ENCODE measurements around the gene REC8. TPM values are rescaled to one million over a fixed set of nuclear protein-coding genes. Genes with fewer than 3 reads are reported as not detected.

REC8 gene
- total and polyA plus RNA-seq, 11 donors = 0.32 to 25.3 (median 4.4) TPM

DNA sequence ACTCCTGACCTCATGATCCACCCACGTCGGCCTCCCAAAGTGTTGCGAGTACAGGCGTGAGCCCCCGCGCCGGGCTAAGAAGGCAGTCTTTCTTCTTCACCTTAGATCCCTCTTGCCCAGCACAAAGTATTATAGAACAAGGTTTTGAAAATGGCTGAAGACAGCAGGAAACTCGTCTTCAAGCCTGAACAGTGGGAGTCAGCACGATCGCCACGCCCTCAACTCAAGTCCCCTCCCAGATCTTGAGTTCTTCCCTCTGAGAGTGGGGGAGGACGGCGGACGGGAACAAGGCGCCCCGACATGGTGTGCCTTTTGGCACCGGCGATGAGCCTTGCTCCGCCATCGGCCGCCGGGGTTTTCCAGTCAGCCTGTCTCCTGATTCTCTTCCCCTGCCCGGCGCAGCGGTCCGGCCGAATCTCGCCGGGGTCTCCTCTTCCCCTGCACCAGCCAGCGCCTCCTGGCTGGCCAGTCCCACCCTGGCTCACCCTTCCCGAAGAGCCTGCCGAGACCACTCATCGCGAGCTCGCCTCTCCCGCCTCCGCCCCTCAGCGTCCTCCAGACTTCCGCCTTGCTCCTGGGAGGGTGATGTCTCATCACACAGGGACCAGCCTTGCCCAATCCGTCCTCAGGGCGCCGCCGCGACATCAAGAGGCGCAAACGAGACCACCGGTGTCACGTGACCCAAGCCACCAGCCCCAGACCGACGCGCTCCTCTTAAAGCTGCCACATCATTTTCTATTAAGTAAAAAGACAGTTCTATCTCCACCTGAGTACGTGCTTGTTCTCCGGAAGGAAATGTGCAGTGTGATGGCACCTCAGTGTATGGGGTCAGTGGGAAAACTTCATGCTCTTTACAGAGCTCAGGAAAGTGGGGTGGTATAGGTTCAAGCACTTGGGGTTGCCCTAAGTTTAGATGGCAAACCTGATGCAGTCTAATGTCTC is 41.3 kb downstream of the REC8 start, which contains the start of gene CHMP4A:
Gene CHMP4A (minus strand): TSS at position 565 of the 942 bp plus-strand sequence. CDS start 49 bp downstream, at position 516.
- Histone ChIP-seq H3K27me3 (no peaks in the 10 kb centered on the region), H3K4me3 (peak within 1 kb of the TSS; percentile 67 to 98 (median 85)), H3K27ac (peak within 1 kb of the TSS; percentile 92 to 100 (median 96)), H3K9me3 (no peaks in the 10 kb centered on the region), H3K36me3 (peaks cover 0 to 53% (median 42%) of the 10 kb centered on the region in 9 donors), H3K4me1 (peaks cover 3 to 39% (median 21%) of the 10 kb centered on the region in 12 donors)
- intact Hi-C loops (cut with DNase I) = loop anchor here in 1 of 10 donors (1.0 kb wide), 1 partner anchor 29 kb away; the partner anchor contains the start of gene TINF2
- WGBS, 4 donors = 0 to 1% (median 0%) methylated on average over 43 to 53 of the region's 53 CpGs
- peak; percentile 91 to 95 (median 93) for ATAC-seq
- TF ChIP-seq POLR2A (IDR thresholded peaks at IDR 0.05) = peak in 1 of 2 donors; percentile 90
- TF ChIP-seq CTCF (IDR thresholded peaks at IDR 0.05) = peak in 6 of 12 donors; percentile 9 to 48 (median 28)
- peak; percentile 97 to 99 (median 97) for DNase-seq

DNA sequence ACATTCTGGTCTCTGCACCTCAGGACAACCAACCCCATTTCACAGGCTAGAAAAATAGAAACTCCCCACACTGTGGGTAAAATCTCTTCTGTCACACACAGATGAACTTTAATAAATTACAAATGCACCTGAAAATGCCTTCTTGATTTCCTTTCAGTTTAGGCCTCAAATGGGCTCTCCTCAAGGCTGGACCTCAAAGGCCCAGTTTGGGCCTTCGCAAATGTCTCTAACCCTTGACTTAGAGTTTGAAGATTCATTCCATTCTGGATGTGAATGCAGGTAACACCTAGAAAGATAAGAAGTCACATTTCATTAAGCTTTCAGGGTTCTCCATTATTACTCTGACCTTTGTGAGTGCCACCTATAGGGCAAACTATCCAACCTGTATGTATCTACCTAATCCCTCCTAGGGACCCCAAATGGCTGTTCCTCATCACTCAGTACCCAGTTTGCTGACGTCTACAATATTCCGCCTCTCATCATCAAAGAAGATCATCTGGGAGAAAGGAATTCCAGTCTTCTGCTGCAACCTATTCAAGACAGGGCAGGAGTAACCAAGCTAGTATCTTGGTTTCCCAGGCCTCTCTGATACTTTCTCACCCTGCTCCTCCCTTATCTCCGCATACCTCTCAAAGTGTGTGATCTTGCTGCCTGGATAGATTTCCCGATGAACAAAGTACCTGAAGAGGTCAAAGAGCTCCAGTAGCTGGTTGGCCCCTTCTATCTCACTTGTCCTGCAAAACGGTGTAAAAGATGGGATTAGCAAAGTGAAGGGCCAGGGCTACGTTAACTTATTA is 42.2 kb downstream of the REC8 start:
- Histone ChIP-seq H3K4me3 (peak overlapping the region in 11 of 12 donors; percentile 67 to 98 (median 83)), H3K27ac (peak overlapping the region; percentile 92 to 100 (median 96)), H3K27me3 (no peaks in the 10 kb centered on the region), H3K36me3 (peaks cover 0 to 45% (median 34%) of the 10 kb centered on the region in 9 donors), H3K4me1 (peaks cover 3 to 39% (median 21%) of the 10 kb centered on the region in 12 donors), H3K9me3 (no peaks in the 10 kb centered on the region)
- intact Hi-C loops (cut with DNase I) = loop anchor here in 1 of 10 donors (1.0 kb wide), 1 partner anchor 28 kb away; the partner anchor contains the start of gene TINF2
- DNase-seq (no peak), ATAC-seq (no peak)
- WGBS, 4 donors = 81 to 85% (median 84%) methylated on average over 7 of the region's 7 CpGs
- TF ChIP-seq POLR2A (IDR thresholded peaks at IDR 0.05) = no peak
- TF ChIP-seq CTCF (IDR thresholded peaks at IDR 0.05) = no peak

DNA sequence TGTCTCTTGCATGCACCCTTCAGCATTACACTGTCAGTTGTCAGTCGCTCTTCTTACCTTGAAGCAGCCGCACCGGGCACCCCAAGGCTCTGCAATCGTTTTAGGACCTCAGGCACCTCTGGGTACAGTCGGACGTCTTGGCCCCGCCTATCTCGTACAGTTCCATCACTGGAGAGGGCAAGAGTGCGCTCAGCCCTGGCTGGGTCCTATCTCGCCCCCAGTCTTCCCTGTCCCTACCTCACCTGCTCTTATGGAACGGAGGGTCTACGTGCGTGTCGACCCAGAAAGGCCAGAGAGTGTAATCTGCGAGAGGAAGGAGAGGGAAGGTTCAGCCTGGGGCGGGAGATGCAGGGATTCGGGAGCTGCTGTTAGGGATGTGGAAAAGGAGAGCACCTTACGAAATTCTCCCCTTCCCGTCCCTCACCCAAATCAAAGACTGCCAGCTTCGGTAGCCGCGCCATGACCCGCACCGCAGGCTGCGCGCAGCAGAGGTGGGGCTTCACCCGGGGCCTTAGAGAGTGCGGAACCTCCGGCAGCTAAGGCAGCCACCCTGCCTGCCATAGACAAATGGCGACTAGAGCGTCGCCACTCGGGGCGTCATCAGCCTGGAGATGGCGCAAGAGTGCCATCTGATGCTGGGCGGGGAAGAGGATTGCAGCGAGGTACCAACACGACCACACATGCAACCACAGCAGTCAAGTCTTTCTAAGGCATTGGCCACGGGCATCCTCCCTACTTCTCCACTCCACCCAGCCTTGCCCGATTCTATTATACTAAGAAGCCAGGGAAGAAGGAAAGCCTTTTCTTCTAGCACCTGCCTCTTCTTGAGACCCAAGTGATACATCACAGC is 43.8 kb downstream of the REC8 start, which contains the start of gene MDP1:
Gene MDP1 (minus strand): TSS at position 572 of the 850 bp plus-strand sequence. CDS start 111 bp downstream, at position 461.
- no peaks in the 10 kb centered on the region for H3K9me3 ChIP-seq
- ATAC-seq (peak; percentile 74 to 85 (median 81)), DNase-seq (peak; percentile 83 to 93 (median 87))
- TF ChIP-seq CTCF (IDR thresholded peaks at IDR 0.05) (peak; percentile 9 to 78 (median 64)), POLR2A (IDR thresholded peaks at IDR 0.05) (peak in 1 of 2 donors; percentile 74)
- 0 to 1% (median 0%) methylated on average over 32 to 40 of the region's 40 CpGs for whole genome bisulfite sequencing, 4 donors
- peak within 1 kb of the TSS; percentile 48 to 91 (median 75) for H3K4me3 ChIP-seq
- no peaks in the 10 kb centered on the region for H3K27me3 ChIP-seq
- H3K36me3 ChIP-seq = peaks cover 0 to 33% (median 19%) of the 10 kb centered on the region in 9 donors
- intact Hi-C loops (cut with DNase I) = no loop called here
- H3K4me1 ChIP-seq = peaks cover 3 to 39% (median 21%) of the 10 kb centered on the region in 12 donors
- peak within 1 kb of the TSS; percentile 74 to 96 (median 86) for H3K27ac ChIP-seq

Data from heart left ventricle (tissue), 16 donors.